HepG2 (cell line): Measurements from ENCODE around the gene TMEM151A. TPM values are rescaled to one million over a fixed set of nuclear protein-coding genes. Genes with fewer than 3 reads are reported as not detected.

Source experiments
- CENPT ChIP-seq: sonication (generic); formaldehyde crosslinking; IDR thresholded peaks from 2 replicates; pipeline ENCODE4 v1.8.0; 2022; ENCODE audit warnings: low read depth, mild to moderate bottlenecking, moderate library complexity, missing genetic modification reagents
- FOXK1 ChIP-seq: sonication (generic); formaldehyde crosslinking; IDR thresholded peaks from 2 replicates; pipeline ENCODE4 v1.4.0; 2020; ENCODE audit warnings: low read depth, missing genetic modification reagents, borderline replicate concordance
- GABPB1 ChIP-seq: IDR thresholded peaks from 2 replicates; pipeline ENCODE4 v1.6.1; 2016; ENCODE audit warnings: mild to moderate bottlenecking, missing genetic modification reagents, moderate library complexity, missing compliant biosample characterization
- GATAD2A ChIP-seq: IDR thresholded peaks from 2 replicates; pipeline ENCODE4 v1.6.1; 2016
- GRHL1 ChIP-seq: sonication (generic); formaldehyde crosslinking; conservative IDR thresholded peaks from 2 replicates; pipeline ENCODE4 v1.8.0; 2022; ENCODE audit warnings: missing genetic modification reagents
- GTF3A ChIP-seq: sonication (generic); formaldehyde crosslinking; conservative IDR thresholded peaks from 2 replicates; pipeline ENCODE4 v1.4.0; 2020; ENCODE audit warnings: mild to moderate bottlenecking, missing genetic modification reagents
- HES4 ChIP-seq: sonication (generic); formaldehyde crosslinking; IDR thresholded peaks from 2 replicates; pipeline ENCODE4 v1.9.0; 2021; ENCODE audit warnings: mild to moderate bottlenecking, missing genetic modification reagents, borderline replicate concordance
- HINFP ChIP-seq: sonication (generic); formaldehyde crosslinking; IDR thresholded peaks from 2 replicates; pipeline ENCODE4 v1.4.0; 2020; ENCODE audit warnings: low read depth, mild to moderate bottlenecking, missing genetic modification reagents
- HNRNPK ChIP-seq: fragments of 200-400 bp; formaldehyde crosslinking; IDR thresholded peaks from 2 replicates; pipeline ENCODE4 v1.6.1; 2018; ENCODE audit warnings: low read length, low read depth, moderate library complexity, mild to moderate bottlenecking; ENCODE audit not compliant: poor library complexity, severe bottlenecking
- MTERF4 ChIP-seq: sonication (generic); formaldehyde crosslinking; IDR thresholded peaks from 2 replicates; pipeline ENCODE4 v1.8.0; 2023; ENCODE audit warnings: mild to moderate bottlenecking, missing genetic modification reagents
- PATZ1 ChIP-seq: sonication (generic); formaldehyde crosslinking; IDR thresholded peaks from 2 replicates; pipeline ENCODE4 v1.4.0; 2020; ENCODE audit warnings: missing genetic modification reagents
- SAFB2 ChIP-seq: sonication (generic); formaldehyde crosslinking; IDR thresholded peaks from 2 replicates; pipeline ENCODE4 v1.5.1; 2020; ENCODE audit warnings: missing genetic modification reagents, low read depth, mild to moderate bottlenecking, borderline replicate concordance
- THYN1 ChIP-seq: sonication (generic); formaldehyde crosslinking; IDR thresholded peaks from 2 replicates; pipeline ENCODE4 v1.8.1; 2023; ENCODE audit warnings: low read depth, mild to moderate bottlenecking, moderate library complexity, missing genetic modification reagents, borderline replicate concordance
- TMF1 ChIP-seq: sonication (generic); formaldehyde crosslinking; IDR thresholded peaks from 2 replicates; pipeline ENCODE4 v1.8.1; 2022; ENCODE audit warnings: low read depth, missing genetic modification reagents
- ZC3H13 ChIP-seq: sonication (generic); formaldehyde crosslinking; IDR thresholded peaks from 2 replicates; pipeline ENCODE4 v1.8.1; 2023; ENCODE audit warnings: mild to moderate bottlenecking, missing genetic modification reagents, moderate library complexity
- ZNF101 ChIP-seq: sonication (generic); formaldehyde crosslinking; IDR thresholded peaks from 2 replicates; pipeline ENCODE4 v1.4.0; 2020; ENCODE audit warnings: mild to moderate bottlenecking, low read depth, missing genetic modification reagents, borderline replicate concordance
- ZNF446 ChIP-seq: sonication (generic); formaldehyde crosslinking; IDR thresholded peaks from 2 replicates; pipeline ENCODE4 v1.5.0; 2020; ENCODE audit warnings: mild to moderate bottlenecking, missing genetic modification reagents
- polyA plus RNA-seq, 8 experiments: library from polyadenylated mRNA; depleted of rRNA in 3 of 8; stranded (reverse) in 7 of 8; unstranded in 1 of 8; fragments of >200 nt; fragmentation: Illumina TruSeq in 4 of 8; extraction: Trizol in 4 of 8; gene quantifications; 2 replicates each; pipeline versions ENCODE4 v1.2.1 to v1.2.3, GENCODE V29; 2011 to 2016; ENCODE audit warnings: low read depth in 4 of 8, missing spikeins in 1 of 8, mixed read lengths in 1 of 8; ENCODE audit not compliant: insufficient read depth in 1 of 8
- total RNA-seq, 5 experiments: library from RNA; depleted of rRNA; stranded (reverse); fragments of >200 nt; fragmentation: Illumina TruSeq; extraction: Trizol; gene quantifications; 2 replicates each; pipeline ENCODE4 v1.2.3, GENCODE V29; 2016; ENCODE audit warnings: low read depth in 1 of 5
- TF ChIP-seq, protein P1 (sequence below): IDR thresholded peaks from 2 replicates; pipeline ENCODE4 v1.6.1; 2016; ENCODE audit warnings: mild to moderate bottlenecking, missing biosample characterization, missing genetic modification reagents

TMEM151A gene
- total and polyA plus RNA-seq, 2 of the 13 experiments (the other 11 are each of a cell fraction or from before 2014, with no cell fraction given): 0.18 to 0.33 TPM

DNA sequence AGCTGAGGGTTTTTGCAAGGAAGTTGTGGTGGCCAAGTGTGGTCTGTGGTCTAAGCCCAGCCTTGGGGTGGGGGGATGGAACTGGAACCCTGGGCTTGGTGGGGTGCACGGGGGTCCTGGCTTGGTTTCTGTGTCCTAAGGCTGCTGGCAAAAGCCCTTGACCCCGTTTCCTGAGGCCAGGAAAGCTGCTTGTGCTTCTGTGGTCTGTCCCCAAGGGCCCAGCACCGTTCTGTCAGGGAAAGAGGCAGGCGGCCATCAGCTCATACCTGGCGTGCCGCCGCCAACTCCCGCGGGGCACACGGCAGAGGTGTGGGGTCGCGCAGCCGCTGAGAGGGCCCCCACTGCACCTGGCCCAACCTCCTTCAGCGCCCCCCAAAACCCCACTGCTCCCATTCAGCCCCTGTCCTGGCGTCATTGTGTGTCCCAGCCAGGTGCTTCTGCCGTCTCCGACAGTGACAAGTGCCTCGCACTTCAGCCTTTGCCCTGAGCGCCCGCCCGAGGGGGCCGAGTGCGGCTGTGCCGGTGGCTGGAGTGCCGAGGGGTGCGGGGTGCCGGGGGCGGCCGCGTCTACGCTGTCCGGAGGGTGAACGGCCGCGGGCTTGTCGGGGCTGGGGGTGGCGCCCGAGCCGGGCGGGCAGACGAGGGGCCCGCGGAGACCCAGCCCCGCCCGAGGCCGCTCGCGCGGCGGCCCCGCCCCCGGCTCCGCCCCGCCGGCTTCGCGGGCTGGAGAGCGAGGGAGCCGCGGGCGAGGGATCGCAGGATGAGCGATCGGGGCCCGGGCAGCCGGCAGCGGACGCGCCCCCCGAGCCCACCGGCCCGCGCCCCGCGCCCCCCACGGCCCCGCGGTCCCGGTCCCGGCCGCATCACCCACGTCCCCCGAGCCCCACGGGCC lies 14.0 kb upstream of the TMEM151A start, which contains the start of gene CNIH2 (continued):
- TF ChIP-seq HINFP (CRISPR knock-in tag) (0 out of 2 replicates have a peak, but pooled peaks have one; percentile 45), MTERF4 (CRISPR knock-in tag) (no peak), ZC3H13 (CRISPR knock-in tag) (0 out of 2 replicates have a peak, but pooled peaks have one; percentile 26), TMF1 (peak; percentile 54; the same call in 1 of the 2 replicates), GABPB1 (CRISPR knock-in tag) (peak; percentile 21; the same call in 1 of the 2 replicates), ZNF446 (CRISPR knock-in tag) (0 out of 2 replicates have a peak, but pooled peaks have one; percentile 24), HES4 (no peak), GTF3A (CRISPR knock-in tag) (no peak), PATZ1 (CRISPR knock-in tag) (peak; percentile 56), GRHL1 (no peak), ZNF101 (CRISPR knock-in tag) (no peak), CENPT (peak; percentile 43; the same call in 1 of the 2 replicates), THYN1 (no peak), HNRNPK (peak; percentile 53), SAFB2 (no peak), GATAD2A (CRISPR knock-in tag) (no peak), FOXK1 (no peak)
- TF ChIP-seq, protein P1, sequence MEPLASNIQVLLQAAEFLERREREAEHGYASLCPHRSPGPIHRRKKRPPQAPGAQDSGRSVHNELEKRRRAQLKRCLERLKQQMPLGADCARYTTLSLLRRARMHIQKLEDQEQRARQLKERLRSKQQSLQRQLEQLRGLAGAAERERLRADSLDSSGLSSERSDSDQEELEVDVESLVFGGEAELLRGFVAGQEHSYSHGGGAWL (CRISPR knock-in tag): no peak
